ENCODE results near the gene OTOG.

OTOG gene

GRCh38 chr11:17650127-17650911, 103.3 kb downstream of the OTOG start:
- no peak for DNase-seq (ENCODE audit: low read depth in 3 of 3)

GRCh38 chr11:17651061-17651460, 104.0 kb downstream of the OTOG start:
- no peak for DNase-seq (ENCODE audit: low read depth in 3 of 3)

DNA sequence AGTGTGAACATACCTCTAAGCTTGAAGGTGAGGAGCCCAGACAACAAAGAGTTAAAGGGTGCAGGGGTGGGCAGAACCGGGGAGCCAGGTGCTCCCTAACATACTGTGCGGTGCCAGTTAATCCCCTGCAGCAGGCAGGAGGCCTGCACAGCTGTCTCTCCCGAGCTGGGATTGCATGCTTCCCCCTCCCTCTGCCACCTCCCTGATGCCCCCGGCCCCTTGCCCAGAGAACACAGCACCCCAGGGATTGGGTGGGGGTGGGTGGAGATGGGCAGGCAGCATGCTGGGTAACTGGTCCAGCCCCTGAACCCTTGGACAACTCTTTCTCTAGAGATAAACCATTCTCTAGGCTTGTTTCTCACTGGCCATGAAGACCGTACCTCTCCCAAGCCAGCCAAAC, 104.6 kb downstream of the OTOG start:
- DNase-seq (ENCODE audit: low read depth in 3 of 3) = no peak

DNA sequence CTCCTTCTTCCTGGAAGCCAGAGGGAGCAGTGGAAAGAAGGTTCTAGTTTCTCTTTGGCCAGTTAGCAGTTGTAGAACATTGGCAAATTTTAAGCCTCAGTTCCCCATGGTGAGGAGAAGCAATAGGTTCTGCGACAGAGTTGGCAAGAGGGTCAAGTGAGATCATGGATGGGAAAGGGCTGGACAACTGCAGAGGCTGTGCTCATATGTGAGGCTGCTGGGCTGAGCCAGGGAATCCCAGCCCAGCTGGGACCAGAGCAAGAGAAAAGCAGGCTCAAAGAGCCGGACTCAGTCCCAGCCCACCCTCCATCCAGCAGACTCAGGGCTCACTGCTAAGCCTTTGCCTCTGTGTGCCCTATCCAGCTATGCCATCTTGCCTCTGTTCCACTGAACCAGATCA, 105.5 kb downstream of the OTOG start:
- DNase-seq (ENCODE audit: low read depth in 3 of 3) = no peak

DNA sequence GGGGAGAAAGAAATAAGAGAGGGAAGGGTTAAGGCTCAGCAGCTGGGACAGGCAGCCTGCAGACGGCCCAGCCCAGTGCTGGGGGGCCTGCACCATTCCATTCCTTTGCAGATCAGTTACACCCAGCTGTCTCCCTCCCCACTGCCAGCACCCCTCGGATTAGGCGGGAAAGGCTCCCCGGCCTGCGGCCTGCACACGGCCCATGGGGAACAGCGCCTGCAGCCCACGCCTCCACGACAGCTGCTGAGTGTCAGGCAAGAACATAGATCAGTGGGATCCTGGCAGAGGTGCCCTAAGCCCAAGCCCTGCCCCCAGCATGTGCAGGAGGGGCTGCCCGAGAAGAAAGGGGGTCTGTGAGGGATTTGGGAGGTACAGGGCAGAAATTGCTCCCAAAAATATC, 106.6 kb downstream of the OTOG start:
- DNase-seq (ENCODE audit: low read depth in 3 of 3) = no peak

DNA sequence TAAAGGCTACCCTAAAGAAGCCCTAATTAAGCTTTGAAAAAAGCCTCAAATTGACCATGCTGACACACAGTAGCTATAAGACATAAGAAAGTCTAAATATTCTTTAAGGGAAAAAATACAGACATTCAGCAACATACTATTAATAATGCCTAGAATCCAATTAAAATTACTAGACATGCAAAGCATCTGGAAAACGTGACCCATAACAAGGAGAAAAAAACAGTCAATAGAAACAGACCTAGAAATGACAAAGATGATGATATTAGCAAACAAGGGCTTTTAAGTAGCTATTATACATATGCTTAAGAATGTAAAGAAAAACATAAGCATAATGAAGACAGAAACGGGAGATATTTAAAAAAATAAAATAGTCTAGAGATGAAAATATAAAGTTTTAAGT, 108.6 kb downstream of the OTOG start:
- no peak for DNase-seq (ENCODE audit: low read depth in 3 of 3)

- no peak for DNase-seq (ENCODE audit: low read depth in 3 of 3)
These were observed 111.2 kb downstream of the OTOG start for GRCh38 chr11:17658211-17658610.

DNA sequence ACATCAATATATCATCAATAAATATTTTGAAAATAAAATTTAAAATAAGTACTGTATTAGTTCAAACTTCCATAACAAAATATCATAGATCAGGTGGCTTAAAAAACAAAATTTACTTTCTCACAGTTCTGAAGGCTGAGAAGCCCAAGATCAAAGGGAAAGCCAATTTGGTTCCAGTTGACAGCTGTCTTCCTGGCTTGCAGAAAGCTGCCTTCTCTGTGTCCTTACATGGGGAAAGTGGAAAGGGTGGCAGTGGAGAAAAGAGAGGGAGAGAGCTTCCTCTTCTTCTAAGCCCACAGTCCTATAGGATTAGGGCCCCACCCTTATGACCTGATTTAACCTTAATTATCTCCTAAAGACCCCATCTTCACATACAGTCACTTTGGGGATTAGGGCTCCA, 121.1 kb downstream of the OTOG start:
- DNase-seq (ENCODE audit: low read depth in 3 of 3) = no peak

GRCh38 chr11:17672469-17672868, 125.4 kb downstream of the OTOG start:
- DNase-seq (ENCODE audit: low read depth in 3 of 3) = no peak

GRCh38 chr11:17673951-17674350, 126.9 kb downstream of the OTOG start:
- DNase-seq (ENCODE audit: low read depth in 3 of 3) = no peak

DNA sequence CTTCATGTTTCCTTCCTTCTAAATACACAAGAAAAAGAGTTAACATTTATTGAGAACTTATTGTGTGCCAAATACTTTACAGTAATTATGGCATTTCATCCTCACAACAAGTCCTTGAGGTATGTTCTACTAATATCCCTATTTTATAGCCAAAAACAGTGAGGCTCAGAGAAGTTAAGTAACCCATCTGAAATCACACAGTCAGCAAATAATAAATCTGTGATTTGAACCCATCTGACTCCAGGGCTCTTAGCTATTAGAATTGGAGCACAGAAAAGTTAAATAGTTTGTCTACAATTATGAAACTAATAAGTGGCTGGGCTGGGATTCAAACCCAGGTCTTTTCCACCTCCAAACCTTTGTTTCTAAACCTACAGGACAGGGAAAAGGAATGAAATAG, 135.8 kb downstream of the OTOG start:
- no peak for DNase-seq (ENCODE audit: low read depth in 3 of 3)

DNA sequence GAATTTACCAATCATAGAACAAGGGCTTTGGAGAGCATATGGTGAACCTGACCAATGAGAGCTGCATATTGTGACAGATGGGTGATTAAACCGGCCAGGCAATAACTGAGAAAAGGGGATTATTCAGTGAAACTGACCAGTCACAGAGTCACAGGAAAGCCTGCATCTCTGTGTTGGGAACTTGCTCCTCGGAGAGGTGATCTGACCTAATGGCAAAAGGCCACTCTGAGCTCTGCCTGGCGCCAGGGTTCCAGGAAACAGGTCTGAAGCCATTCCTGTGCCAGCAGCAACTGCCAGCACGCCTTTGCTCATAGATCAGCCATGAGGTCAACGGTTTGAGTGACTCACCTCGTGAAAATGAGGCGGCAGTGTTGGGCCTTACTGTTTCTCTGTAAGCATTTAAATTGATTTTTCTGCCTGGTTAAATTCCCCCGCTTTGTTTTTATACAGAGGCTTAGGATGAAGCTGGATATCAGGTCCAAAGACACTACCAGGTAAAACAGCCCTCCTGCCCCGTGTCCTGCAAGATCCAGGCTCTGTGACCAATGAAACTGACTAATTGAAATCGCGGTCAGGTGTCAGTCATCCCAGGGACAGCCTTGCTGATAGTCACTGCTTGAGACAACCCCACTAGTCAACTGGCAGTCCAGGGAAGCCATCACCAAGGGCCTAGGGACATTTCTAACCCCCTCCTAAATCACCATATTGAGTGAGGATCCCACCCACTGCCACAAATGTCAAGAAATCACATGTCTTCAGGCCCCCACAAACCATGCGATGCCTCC, 136.5 kb downstream of the OTOG start:
- no peak for DNase-seq (ENCODE audit: low read depth in 3 of 3)

GRCh38 chr11:17684550-17684949, 137.5 kb downstream of the OTOG start:
- no peak for DNase-seq (ENCODE audit: low read depth in 3 of 3)

DNA sequence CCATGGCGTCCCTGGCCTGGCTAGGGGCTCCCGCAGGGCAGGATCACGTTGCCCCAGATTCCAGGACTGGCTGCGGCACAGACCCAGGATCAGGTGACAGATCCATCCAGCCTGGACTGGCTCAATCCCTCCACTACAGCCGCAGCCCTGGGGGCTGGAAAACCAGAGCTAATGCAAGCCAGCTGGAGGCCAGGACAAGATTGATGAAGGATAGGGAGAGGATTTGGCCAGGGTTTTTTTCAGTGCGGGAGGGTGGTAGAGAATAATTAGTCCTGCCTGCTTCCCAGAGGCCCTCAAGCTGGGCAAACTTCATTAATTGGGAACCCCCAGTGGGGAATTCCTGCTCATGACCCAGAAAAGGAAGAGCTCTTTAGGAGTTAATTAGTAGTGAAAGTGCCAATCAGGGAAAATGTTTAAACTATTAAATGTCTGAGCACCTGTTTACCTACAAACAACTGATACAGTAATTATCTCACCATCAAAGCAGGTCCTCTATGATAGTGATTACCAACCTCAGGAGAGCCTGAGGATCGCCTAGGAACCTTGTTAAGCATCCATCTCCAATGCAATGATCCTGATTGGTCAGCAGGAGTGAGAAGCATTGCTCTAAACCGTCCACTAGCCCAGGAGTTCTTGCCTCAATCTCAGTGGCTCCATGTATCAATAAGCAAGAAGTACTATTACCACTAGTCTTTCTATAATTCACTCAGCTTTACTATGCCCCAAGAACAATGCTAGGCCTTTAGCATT, 139.3 kb downstream of the OTOG start:
- DNase-seq (ENCODE audit: low read depth in 3 of 3) = no peak

GRCh38 chr11:17687946-17688670, 141.0 kb downstream of the OTOG start:
- DNase-seq (ENCODE audit: low read depth in 3 of 3) = no peak

DNA sequence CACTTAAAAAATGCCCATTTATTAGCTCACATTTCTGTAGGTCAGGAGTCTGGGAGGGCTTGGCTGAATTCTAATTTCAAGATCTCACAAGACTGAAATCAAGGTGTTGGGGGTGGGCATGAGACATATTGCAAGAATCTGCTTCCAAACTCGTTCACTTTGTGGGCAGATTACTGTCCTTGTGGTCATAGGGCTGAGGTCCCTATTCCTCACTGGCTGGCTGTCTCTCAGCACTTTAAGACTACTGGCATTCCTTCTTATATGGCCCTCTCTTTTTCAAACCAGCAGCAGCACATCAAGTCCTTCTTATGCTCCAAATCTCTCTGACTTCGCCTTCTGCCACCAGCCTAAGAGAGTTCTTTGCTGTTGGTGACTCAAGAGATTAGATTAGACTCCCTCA, 144.5 kb downstream of the OTOG start:
- no peak for DNase-seq (ENCODE audit: low read depth in 3 of 3)

- DNase-seq (ENCODE audit: low read depth in 3 of 3) = no peak
These were observed 144.9 kb downstream of the OTOG start for GRCh38 chr11:17691976-17692375.

DNA sequence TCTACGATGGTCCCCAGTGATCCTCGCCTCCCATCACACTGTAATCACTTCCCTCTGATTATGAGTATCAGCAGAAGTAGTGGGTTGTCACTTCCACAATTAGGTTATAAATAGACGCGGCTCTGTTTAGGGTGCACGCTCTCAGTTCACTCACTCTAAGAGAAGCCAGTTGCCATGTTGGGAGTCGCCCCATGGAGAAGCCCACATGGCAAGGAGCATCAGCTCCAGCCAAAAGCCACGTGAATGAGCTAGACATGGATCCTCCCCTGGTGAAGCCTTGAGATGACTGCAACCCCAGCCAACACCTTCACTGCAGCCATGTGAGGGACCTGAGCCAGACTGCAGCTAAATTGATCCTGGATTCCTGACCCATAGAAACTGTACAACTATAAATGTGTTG, 145.9 kb downstream of the OTOG start:
- no peak for DNase-seq (ENCODE audit: low read depth in 3 of 3)

- no peak for DNase-seq (ENCODE audit: low read depth in 3 of 3)
These were observed 146.5 kb downstream of the OTOG start for GRCh38 chr11:17693531-17693930.

GRCh38 chr11:17694494-17695110, 147.5 kb downstream of the OTOG start:
- DNase-seq (ENCODE audit: low read depth in 3 of 3) = no peak

Measured in stimulated activated CD4-positive, alpha-beta T cell treated with anti-CD3 and anti-CD28 coated beads, TNF-alpha, amount 100 ng/mL, for 48 hours (primary cell).